HCEC 1CT (cell line): ENCODE results near the gene CDK16.
A peak's percentile ranks its signal among the peaks of the same experiment; 100 is the strongest.
"Not testable (repeated sequence)": the region's sequence is repeated elsewhere in the genome, so short reads cannot be mapped to it uniquely, and the experiment has no call there.

Experiments used
- DNase-seq: peaks from one replicate; pipeline ENCODE4 v3.0.0-alpha.2; 2017

Gene CDK16

DNA sequence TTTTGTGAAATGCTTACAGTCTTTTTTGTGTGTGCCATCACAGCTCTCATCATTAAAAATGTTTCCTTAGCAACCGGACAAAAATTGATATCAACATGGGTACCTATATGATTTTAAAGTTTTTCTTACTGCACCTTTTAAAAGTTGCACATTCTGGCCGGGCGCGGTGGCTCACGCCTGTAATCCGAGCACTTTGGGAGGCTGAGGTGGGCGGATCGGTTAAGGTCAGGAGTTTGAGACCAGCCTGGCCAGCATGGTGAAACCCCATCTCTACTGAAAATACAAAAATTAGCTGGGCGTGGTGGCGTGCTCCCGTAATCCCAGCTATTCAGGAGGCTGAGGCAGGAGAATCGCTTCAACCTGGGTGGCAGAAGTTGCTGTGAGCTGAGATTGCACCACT, 39.1 kb downstream of the CDK16 start:
- DNase-seq = not testable (repeated sequence)

DNA sequence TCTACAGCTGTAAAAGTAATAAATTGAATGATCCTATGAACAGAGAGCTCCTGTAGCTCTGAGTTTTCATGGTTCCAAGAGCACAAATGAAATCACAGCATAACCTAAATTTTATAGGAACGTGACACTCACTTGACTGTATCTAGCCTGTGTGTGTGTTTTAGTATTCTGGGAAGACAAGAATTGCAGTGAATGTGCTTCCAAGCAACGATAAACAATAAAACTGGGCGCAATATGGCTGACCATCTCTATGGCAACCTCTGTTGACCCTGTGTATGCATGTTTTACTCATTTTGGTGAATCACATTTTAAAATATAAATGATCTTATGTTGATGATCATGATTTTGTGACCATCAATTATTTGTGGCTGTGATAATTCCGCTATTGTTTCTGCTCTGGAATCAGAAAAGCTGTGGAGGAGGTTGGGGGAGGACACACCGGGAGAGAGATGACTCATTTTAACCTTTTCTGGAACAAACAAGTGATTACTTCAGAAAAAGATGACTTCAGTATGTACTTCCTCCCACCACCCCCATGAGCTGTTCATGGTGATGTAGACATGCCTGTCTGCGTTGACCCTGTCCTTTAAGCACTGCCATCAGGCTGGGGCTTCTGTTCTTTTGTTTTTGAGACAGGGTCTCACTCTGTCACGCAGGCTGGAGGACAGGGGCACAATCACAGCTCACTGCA, 46.1 kb downstream of the CDK16 start:
- DNase-seq = peak; percentile 32

DNA sequence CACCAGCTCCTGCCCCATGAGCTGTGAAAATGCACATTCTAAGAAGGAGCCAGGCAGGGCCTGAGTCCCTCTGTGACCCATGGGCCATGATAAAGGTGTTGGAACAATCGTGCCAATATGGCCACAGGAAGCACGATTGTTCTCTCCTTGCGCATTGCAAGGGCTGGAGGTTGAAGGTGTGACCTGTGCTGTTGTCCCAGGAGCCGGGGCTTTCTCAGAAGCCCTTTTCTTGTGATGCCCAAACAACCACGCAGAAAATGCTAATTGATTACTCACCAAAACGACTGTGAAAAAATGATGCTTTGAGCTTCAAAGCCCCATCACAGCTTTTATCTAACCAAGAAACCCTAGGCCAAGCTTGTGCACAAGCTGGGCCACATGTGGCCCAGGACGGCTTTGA, 48.2 kb downstream of the CDK16 start:
- no peak for DNase-seq

DNA sequence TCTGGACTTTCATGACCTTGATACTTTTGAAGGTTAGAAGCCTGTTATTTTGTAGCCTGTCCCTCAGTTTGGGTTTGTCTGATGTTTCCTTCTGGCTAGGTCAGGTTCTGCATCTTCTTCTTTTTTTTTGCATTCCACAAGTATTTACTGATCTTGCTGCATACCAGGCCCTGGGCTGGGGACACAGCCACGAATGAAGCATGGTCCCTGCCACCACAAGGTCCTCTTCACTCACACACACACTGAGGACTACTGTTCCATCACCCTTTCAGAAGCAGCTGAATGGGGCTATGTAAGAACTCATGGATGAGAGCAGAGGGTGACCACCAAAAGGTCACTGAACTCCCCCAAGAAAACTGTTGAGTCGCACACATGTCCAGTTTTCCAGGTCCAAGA, 53.5 kb downstream of the CDK16 start:
- DNase-seq = no peak

DNA sequence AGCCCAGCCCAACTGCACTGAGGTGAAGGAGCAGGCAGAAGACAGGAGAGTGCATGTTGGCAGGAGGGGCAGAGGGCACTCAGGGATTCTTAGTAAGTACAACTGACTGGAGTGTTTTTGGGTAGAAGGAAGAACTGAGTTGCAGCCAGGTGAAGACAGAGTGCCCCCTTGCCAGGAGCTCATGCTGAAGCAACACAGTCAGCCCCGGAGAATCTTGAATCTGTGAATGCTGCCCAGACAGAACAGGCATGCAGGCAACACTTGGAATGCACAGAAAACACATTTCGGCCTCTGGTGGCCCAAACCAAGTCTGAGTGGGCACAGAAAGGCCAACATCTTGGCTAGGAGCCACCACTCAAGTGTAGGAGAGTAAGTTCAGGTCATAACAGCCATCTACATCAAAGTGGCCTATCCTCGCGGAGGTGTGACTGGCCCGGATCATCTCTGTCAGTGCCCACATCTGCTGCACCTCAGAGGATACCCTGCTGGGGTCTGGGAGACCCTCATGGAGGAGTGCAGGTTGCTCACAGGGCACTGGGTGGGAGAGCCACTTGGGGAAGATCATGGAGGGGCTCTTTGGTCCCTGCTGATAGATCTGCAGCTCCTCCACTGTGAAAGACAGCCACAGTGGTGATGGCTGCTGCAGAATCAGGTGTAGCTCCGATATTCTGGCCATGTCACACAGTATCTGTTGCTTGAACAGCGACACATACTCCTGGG, 54.7 kb downstream of the CDK16 start:
- no peak for DNase-seq

DNA sequence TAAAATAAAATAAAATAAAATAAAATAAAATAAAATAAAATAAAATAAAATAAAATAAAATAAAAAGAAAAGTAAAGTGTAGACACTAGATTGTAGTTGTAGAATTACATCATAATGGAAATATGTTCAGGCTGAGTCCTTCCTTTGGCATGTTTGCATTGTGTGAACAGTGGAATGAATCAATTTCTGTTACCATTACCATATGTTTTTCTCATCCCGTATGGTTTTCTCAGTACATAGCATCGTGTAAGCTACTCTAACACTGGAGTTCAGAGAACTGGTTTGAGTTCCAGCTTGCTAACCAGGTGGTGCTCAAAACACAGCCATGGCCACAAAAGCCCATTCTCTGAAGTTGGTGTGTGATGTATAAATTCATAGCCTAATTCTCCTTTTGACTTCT, 60.2 kb downstream of the CDK16 start:
- peak; percentile 61 for DNase-seq
